ENCODE results near the gene GGCX.
A peak's percentile ranks its signal among the peaks of the same experiment; 100 is the strongest.

Gene GGCX

DNA sequence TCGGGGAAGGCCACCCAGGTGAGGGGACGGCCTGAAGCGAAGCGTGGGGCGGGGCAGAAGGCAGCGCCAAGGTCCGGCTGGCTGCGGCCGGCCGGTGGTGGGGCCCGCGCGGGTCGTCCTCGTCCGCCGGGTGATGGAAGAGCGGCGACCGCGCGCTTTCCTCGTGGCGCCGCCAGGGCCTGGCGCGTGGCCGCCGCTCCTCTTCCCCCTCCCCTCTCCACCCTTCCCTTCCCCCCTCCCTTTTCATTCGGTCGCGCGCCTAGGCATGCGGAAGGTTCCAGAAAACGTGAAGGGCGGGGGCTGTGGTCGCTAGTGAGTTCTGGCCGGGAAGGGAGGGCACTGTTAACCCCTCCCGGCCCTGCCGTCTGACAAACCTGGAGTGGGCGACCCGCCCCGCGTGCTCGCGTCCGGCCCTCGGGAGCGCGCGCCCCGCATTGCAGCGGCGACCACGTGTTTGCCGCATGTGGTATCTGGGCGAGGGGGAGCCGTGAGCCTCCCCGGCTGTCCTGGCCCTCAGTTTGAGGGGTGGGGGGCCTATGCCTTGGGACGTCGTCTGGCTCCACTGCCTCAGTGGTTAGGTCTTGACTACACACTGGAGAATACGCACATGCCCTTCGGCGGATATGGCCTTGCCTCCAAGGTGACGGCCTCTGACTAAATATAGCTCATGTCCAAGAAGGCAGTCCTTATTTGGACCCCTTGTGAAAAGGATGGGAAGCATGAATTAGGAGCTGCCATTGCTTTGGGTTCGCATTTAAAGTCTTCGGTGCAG is 21.7 kb downstream of the GGCX start:
- DNase-seq = peak; percentile 68

DNA sequence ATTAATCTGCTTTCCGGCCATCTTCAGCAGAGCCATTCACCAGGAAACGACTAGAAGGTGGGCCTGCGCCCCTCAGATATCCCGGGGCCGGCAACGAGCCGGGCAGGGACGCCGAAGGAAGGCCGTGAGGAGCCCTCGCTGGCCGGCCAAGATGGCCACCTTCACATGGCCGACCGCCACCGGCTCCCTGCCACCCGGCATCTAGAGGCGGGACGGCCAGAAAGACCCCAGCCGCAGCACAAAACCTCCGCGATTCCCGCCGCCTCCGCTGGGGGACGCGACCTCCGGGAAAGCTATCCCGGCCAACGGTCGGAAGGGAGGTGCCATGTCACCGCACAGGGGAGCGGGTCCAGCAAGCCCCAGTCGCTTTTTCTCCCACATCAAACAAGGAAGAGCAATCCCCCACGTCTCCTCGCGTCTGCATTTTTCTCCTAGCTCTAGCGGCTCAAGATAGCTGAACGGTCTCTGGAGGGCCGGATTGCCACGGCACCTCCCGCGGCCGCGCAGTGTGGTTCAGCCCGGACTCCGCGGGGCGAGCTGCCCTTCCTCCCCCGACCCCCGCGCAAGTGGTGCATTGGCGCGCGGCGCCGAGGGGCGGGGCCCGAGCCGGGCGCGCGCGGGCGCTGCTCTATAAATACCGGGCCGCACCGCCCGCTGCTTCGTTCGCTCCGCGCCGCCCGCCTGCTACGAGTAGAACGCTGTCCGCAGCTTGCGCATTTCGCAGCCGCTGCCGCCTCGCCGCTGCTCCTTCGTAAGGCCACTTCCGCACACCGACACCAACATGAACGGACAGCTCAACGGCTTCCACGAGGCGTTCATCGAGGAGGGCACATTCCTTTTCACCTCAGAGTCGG is 22.6 kb downstream of the GGCX start, which contains the start of gene MAT2A:
Gene MAT2A (plus strand): TSS at position 662 of the 854 bp plus-strand sequence. CDS start 120 bp downstream, at position 782.
- peak; percentile 95 for DNase-seq

- DNase-seq = peak; percentile 85
Measured at GRCh38 chr2:85537600-85538506, 23.4 kb downstream of the GGCX start.

GRCh38 chr2:85536479-85536878 is 24.8 kb downstream of the GGCX start:
- DNase-seq = no peak

GRCh38 chr2:85534881-85535280 is 26.4 kb downstream of the GGCX start:
- DNase-seq = no peak

DNA sequence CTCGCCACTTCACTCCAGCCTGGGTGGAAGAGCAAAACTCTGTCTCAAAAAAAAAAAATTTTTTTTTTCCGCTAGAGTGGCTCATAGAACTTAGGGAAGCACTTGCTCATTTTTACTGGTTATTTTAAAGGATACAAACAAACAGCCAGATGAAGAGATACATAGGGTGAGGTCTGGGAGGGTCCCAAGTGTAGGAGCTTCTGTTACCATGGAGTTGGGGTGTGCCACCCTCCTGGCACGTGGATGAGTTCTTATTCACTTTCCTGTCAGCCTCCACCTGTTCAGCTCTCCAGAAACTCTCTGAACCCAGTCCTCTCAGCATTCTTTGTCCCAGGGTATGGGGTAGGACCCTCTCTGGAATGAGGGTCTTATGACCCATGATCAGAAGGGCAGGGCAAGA is 27.2 kb downstream of the GGCX start:
- no peak for DNase-seq

GRCh38 chr2:85531589-85531988 is 29.7 kb downstream of the GGCX start:
- DNase-seq = no peak

- no peak for DNase-seq
Measured at GRCh38 chr2:85529809-85530208, 31.5 kb downstream of the GGCX start.

- no peak for DNase-seq
Measured at GRCh38 chr2:85528355-85528754, 32.9 kb downstream of the GGCX start.

DNA sequence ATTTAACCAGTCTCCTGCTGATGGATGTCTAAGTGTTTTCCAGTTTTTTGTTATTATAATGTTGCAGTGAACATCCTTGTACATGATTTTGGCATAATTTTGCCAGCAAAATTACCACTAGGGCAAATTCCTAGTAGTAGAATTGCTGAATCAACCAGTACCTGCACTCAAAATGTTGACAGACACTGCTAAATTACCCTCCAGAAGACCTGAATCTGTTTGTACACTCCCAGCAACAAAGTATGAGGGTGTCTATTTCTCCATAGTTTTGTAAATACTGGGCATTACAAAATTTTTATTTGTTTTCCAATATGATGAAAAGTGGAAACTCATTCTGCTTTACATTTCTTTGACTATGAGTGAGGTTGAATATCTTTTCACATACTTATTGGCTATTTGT is 33.5 kb downstream of the GGCX start:
- no peak for DNase-seq

DNA sequence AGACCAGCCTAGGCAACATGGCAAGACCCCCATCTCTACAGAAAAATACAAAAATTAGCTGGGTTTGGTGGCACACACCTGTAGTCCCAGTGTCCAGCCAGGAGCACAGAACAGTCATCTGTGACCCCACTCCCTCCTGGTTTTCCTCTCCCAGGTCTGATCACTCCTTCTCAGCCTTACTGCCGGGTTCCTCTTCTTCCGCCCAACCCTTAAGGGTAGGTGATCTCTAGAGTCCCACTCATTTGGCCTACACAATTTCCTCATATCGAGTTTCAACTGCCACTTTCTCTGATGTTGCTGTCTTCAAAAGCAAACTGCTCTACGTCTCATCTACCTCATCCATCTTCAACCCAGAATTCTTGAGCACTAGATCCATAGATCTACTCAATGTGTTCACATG is 35.7 kb downstream of the GGCX start:
- DNase-seq = no peak

- DNase-seq = no peak
Measured at GRCh38 chr2:85525029-85525428, 36.3 kb downstream of the GGCX start.

DNA sequence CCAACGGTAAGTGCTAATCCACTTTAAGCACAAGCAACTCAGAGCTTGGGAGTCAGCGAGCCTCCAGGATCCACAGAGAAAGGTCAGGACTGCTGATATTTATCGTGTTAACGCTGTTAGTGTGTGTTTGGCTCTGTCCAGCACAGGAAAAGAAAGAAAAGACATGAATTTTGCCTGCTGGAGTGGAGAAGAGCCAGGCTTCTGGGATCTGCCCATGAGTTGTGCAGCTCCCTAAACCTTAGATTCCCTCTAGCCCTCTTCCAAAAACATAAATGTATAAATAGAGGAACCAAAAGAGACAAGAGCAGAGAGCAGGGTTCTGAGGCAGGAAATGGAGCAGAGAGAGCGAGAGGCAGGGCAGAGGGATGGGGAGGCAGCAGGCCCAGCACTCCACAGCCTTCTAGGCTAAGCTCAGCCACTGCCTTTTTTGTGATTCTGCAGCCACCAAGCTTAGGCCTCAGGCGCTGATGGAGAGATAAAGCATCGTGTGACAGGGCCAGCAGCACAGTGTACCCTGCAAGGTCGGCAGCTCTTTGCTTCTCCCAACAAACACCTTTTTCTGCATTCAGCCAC is 36.9 kb downstream of the GGCX start:
- no peak for DNase-seq

- DNase-seq = no peak
Measured at GRCh38 chr2:85523903-85524335, 37.4 kb downstream of the GGCX start.

DNA sequence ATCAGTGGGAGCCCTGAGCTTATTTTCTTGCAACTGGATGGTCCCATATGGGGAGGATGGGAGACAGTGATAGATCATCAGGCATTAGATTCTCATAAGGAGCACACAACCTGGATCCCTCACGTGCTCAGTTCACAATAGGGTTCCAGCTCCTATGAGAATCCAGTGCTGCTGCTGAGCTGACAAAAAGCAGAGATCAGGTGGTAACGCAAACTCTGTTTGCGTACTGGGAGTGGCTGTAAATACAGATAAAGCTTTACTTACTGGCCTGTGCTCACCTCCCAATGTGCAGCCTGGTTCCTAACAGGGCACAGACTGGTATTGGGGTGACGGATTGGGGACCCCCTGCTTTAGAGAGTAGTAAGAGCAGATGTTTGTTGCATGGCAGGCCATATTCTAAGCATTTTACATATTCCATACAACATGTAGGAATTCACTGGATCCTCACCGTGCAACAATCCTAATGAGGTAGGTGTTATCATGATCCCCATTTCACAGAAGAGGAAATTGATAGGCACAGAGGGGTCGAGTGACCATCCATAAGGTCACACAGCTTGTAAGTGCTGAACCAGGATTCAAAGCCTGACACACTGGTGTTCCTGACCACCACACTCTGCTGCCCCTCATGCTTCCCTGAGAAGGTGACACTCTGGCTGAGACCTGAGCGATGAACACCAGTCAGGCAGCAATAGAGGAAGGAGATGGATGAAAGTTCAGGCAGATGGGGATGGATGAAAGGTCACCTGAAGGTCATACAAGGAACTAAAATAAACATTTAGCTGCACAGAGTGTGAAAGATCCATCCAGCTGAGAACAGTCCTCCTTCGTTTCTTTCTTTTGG is 38.0 kb downstream of the GGCX start:
- DNase-seq = no peak

- DNase-seq = no peak
Measured at GRCh38 chr2:85522090-85522647, 39.1 kb downstream of the GGCX start.

DNA sequence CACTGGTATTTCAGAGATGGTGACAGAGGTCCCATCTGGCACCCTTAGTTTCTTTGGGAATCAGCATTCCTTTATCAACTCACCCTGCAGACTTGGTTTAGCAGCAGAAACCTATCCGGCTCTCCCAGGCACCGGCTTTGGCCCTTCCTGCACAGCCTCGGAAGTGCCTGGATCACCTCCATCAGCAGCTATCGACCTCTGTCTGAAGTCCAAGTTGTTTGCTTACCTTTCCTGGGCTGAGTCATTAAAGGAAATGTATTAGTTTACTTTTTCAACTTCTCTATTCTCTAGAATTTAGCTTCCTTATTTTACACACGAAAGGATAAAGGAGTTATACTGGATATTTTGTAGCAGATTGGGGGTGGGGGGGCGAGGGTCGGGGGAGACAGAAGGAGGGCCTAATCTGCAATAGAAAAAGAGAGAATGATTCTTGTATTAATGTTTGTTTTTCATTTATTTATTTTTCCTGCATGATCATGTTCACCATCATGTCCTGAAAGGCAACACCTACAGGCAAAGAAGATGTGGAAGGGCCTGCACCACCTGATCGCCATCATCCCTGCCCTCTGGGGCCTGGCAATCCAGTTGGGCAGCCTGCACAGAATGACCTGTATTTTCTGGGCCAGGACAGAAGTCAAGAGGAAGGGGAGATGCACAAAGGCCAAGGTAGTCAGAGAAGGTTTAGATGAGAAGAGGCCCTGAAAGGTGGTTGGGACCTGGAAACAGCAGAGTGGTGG is 44.5 kb downstream of the GGCX start:
- DNase-seq = no peak

GRCh38 chr2:85514323-85514722 is 47.0 kb downstream of the GGCX start:
- DNase-seq = no peak

DNA sequence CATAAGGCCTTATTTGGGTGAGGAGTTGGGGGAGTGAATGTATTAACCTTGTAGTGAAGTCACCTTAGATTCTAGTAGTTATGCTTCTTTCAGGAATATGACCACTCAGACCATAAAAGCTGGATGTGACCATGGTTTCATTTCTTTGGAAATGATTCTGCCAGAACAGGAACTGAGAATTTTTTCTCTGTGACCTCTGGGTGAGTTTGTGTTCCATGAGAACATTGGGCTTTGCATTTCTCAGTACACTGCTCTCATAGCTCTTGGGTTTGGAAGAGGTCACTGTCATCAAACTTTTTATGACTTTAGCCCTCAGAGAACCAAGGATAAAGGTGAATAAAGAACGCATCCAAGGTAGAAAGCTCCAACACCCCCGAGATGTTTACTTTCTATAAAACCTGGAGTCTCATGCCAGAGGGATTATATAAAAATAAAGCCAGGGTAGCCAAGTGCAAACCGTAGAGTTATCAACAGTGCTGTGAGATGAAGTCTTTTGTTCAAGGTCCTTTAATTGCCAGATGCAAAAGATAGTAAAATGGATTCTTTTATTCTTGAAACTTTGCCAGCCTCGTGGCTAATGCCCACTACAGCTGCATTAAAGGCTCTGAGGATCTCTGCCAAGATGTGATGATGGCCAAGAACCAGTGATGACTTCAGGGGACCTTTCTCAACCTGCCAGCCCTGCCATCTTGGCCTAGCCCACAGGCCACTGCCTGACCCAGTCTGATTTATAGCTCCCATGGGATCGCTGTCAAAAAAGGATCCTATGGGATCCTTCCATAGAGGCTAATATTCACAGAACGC is 50.1 kb downstream of the GGCX start:
- no peak for DNase-seq

- DNase-seq = no peak
Measured at GRCh38 chr2:85506768-85507181, 54.5 kb downstream of the GGCX start.
